Posterior vena cava (tissue), 2 donors: ENCODE measurements around the gene DGCR8. TPM values are rescaled to one million over a fixed set of nuclear protein-coding genes. Genes with fewer than 3 reads are reported as not detected.
A peak's percentile ranks its signal among the peaks of the same experiment; 100 is the strongest.

Experiments used
- DNase-seq: peaks from one replicate; pipeline ENCODE4 v3.0.0-alpha.2; 2020; ENCODE audit warnings: low spot score
- intact Hi-C, 2 donors: fragments of 100-400 bp; cut with DNase I; formaldehyde crosslinking; loops; one replicate each; pipeline versions ENCODE4 v1.14.1 to v1.14.2; 2022 to 2023
- total RNA-seq, 2 donors: library from RNA; stranded (reverse); fragmentation: NEBNext Ultra II Directional; extraction: Animal tissue kit (Norgen Biotek cat#: 25700); gene quantifications; one replicate each; pipeline ENCODE4 v1.2.1, GENCODE V29; 2021
- donor health status: DM: yes; HTN: yes; CAD: no.
- donor health status: DM: yes; HTN: yes; CAD: no.

DGCR8 gene
- total RNA-seq, 2 donors from 2014 or later: 24.3 to 25.2 TPM

- intact Hi-C loops: no loop called here
- no peak for DNase-seq
These were observed 61.4 kb downstream of the DGCR8 start for GRCh38 chr22:20141186-20142077.

- intact Hi-C loops: no loop called here
- no peak for DNase-seq
These were observed 62.9 kb downstream of the DGCR8 start for GRCh38 chr22:20142711-20143621.

- intact Hi-C loops: no loop called here
These were observed 64.0 kb downstream of the DGCR8 start for GRCh38 chr22:20143883-20144665.

GRCh38 chr22:20145206-20145831 is 65.3 kb downstream of the DGCR8 start:
- intact Hi-C loops: no loop called here
- no peak for DNase-seq

More at GRCh38 chr22:20143883-20144665, 64.0 kb downstream of the DGCR8 start:
- no peak for DNase-seq

- intact Hi-C loops: no loop called here
- DNase-seq: no peak
These were observed 65.8 kb downstream of the DGCR8 start for GRCh38 chr22:20145832-20146223.

- intact Hi-C loops: no loop called here
- DNase-seq: no peak
These were observed 66.7 kb downstream of the DGCR8 start for GRCh38 chr22:20146777-20147176.

GRCh38 chr22:20147237-20147988 is 67.4 kb downstream of the DGCR8 start:
- intact Hi-C loops: no loop called here
- DNase-seq: no peak

- no peak for DNase-seq
- intact Hi-C loops: no loop called here
These were observed 68.4 kb downstream of the DGCR8 start for GRCh38 chr22:20148414-20148813.

GRCh38 chr22:20149257-20150250 is 69.5 kb downstream of the DGCR8 start:
- no peak for DNase-seq
- intact Hi-C loops: no loop called here

- intact Hi-C loops: no loop called here
- DNase-seq: no peak
These were observed 70.6 kb downstream of the DGCR8 start, which contains the start of gene CCDC188 for GRCh38 chr22:20150381-20151275. Gene CCDC188, minus strand, starts transcription at chr22:20151055. Its CDS starts 69 bp downstream, at chr22:20150986.

- no peak for DNase-seq
- intact Hi-C loops: no loop called here
These were observed 71.2 kb downstream of the DGCR8 start for GRCh38 chr22:20151276-20151588.

- DNase-seq: no peak
- intact Hi-C loops: no loop called here
These were observed 72.4 kb downstream of the DGCR8 start for GRCh38 chr22:20152464-20152890.

GRCh38 chr22:20153945-20154344 is 73.9 kb downstream of the DGCR8 start:
- DNase-seq: no peak
- intact Hi-C loops: no loop called here

- intact Hi-C loops: loop anchor here in 1 of 2 donors (5.0 kb wide), 1 partner anchor 113 kb away; the partner anchor contains the start of gene RTN4R
These were observed 74.7 kb downstream of the DGCR8 start for GRCh38 chr22:20154602-20155187.

GRCh38 chr22:20155330-20156041 is 75.4 kb downstream of the DGCR8 start:
- intact Hi-C loops: loop anchor here in 1 of 2 donors (2.0 to 5.0 kb wide), 2 partner anchors 112 to 129 kb away; partner anchors contain the start of gene RTN4R
- DNase-seq: peak; percentile 88

More at GRCh38 chr22:20154602-20155187, 74.7 kb downstream of the DGCR8 start:
- DNase-seq: no peak
